Activated CD4-positive, CD25-positive, alpha-beta regulatory T cell treated with anti-CD3 and anti-CD28 coated beads, Interleukin-2, amount 50 U/mL, for 24 hours (primary cell): Measurements from ENCODE around the gene SLC9A3.
"Not testable (repeated sequence)": the region's sequence is repeated elsewhere in the genome, so short reads cannot be mapped to it uniquely, and the experiment has no call there.

ENCODE experiments used
- ATAC-seq, 2 donors: fragments of 150-1000 bp; cut with Tn5 transposase; one replicate each; pipeline ENCODE4 v1.10.0; 2021; ENCODE audit warnings: mild to moderate bottlenecking in 1 of 2, moderate library complexity in 1 of 2

Gene SLC9A3

DNA sequence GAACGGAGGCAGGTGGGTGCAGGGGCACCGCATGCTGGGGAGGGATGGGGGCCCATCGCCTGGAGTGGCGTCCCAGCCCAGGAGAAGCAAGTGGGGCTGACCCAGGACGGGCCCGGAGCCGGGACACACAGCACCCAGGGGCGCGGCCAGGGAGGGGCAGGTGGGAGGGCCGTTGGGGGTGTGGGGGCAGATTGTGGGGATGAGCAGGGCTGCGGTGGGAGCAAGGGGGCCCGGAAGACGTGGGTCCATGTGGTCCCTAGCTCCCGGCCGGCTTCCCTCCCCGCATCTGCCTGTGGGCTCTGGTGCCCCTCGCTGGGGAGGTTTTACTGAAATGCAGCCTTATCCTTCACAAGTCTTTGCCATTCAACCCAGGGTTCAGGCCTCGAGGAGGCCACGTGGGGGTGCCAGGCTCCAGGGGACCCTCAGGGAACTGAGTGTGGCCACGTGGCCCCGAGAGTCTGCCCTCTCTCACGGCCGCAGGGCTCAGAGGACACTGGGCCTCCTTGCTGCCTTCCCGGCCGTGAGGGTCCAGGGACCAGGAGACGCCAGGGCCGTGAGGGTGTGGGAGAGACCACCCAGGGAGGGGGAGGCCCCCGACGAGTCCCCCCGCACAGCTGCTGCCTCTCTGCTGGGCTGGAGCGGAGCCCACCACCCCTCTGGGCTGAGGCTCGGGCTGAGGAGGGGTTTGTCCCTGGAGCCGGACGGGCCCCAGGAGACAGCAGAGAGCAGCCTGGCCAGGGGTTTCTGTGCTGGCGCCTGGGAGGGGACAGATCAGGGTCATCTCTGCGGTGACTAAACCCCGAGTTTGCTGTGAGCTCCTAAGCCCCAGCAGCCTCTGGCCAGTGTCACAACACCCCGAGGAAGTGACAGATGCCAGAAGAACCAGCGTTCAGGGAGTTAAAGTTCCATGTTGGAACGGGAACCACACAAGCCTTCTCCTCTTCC, 35.2 kb downstream of the SLC9A3 start:
- ATAC-seq: no peak

DNA sequence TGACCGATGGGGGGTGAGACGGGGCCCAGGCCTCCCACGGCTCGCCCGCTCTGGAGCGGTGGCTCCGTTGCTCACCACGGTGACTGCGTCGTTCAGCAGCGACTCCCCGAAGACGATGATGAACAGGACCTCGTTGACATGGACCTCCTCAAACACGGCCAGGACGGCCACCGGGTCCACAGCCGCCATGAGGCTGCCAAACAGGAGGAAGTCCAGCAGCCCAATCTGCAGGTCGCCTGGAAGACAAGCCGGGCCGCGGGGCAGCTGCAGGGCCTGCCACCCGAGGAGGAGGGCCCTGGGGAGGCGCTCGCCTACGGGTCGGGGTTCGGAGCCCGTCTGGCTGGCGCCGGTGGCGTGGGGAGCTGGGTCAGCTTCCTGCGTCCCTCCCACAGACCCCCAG, 36.0 kb downstream of the SLC9A3 start:
- ATAC-seq: no peak

DNA sequence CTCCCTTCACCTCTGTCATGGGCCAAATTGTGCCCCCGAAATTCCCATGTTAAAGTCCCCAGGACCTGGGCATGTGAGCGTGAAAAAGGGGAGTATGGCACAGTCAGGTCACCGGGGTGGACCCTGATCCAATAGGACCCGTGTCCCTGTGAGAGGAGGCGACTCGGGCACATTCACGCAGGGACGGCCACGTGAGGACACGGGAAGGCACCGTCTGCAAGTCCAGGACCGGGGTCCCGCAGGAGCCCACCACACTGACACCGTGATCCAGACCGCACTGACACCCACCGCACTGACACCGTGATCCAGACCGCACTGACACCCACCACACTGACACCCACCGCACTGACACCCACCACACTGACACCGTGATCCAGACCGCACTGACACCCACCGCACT, 37.7 kb downstream of the SLC9A3 start:
- not testable (repeated sequence) for ATAC-seq

DNA sequence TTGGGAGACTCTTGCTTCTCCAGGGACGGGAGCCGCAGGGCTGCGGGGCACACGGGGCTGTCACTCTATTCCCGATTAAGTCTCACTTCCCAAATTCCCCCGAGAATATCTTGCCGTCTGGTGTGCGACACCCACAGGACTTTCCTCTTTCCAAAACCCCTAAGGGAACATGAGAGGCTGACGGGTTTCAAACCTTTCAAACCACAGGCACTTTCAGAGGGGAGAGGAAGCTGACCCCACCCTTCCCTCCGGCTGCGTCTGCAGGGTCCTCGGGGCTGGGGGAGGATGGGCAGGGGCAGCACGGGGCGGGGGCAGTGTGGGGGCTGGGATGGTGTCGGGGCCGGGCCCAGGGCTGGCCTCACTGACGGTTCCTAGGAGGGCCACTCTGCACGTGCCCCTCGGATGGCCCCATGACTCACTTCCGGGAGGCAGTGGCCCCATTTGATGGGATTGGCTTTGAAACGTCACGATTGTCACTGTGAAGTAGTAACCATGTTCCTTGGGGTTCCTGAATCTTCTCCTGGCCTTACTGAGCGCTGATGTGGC, 38.2 kb downstream of the SLC9A3 start:
- ATAC-seq: peak; percentile 36 to 46

DNA sequence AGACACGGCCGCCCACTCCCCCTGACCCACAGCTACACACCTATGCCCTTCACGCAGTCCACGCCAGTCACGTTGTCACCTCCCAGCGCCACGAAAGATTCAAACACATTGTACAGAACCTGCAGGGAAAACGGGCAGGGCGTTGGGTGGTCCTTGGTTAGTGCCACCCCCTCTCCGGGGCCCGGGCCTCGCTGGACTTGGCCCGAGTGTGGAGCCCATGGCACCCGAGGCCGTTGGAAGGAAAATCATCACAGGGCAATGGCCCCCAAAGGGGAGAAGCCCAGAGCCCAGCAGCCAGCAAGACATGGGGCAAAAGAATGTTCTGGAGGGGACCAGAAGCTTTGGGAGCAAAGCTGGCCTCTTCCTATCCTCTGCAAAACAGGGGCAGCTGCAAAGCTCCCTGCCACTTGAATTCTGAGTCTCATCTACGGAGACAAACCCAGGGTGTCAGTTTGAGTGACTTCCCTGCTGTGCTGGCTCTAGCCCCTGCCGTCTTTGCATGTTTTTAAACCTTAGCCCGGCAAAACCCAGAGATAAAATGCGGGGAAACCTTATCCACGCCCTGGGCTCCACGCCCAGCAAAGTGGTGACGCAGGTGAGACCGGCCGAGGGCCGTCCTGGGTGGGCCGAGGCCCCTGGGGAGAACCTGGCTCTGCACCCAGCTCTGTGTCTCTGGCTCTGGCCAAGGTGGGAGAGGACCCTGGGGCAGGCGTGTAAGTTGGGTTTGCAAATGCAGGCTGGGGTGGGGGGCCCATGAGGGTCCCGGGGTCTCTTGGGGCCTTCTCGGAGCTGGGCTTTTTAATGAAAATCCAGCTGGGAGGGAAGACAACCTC, 38.9 kb downstream of the SLC9A3 start:
- ATAC-seq: no peak

DNA sequence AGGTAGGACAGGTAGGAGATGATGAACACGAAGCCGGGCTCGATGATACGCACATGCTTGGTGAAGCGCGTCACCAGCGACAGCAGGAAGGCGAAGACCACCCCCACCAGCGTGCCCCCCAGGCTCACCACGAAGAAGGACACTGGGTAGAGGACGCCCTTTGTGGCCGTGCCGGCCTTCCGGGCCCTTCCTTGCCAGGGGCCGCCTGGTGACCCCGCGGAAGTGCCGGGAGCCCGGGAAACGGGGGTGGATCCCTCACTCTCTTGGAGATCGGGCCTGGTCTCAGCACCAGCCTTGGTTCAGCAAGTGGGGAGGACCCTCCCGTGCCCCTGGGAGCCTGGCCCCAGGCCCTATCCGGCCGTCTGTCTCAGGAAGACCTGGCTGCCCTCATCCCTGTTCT, 39.7 kb downstream of the SLC9A3 start:
- no peak for ATAC-seq

DNA sequence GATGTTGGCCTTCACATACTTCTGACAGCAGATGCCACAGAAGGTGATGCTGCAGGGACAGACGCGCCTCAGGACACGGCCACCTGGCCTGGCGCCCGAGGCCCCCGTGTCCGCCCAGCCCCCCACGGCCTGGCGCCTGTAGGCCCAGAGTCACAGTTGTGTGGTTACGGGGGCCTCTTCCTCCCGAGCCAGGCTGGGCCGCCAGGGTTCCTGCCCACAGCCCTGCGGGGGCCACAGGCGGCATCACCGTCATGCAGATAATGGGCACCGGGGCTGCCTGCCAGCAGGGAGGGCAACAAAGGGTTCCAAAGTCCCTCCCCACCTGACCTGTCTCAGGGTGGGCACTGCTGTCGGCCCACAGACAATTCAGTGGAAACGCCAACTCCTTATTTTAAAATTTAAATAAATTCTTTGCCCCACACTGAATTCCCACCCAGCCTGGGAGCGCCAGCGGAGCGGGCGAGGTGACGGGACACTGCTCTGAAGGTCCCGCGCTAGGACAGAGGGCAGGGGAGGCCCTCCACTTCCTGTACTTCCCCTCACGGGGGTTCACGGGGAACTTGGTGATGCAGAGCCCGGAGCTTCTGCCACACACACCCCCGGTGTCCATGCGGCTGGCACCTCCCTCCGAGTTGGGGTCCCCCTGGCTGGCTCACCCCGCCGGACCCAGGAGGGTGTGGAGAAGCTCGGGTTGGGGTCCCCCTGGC, 40.7 kb downstream of the SLC9A3 start:
- ATAC-seq: no peak

DNA sequence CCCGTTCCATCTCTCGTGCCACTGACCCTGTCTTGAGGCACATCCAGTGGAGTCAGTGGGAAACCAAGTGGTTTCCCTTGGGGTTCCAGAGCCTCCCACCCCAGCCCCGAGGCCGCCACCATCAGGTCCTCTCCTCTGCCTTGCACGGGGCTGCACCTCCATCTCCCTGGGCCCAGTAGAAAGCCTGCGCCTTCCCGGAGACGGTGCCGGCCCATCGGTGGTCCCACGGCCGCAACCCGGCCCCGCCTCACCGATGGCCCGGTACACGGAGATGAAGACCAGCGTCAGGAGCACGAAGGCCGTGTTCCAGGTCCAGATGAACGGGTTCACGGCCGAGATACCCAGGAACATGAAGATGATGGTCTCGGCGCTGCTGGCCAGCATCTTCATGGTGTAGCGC, 41.2 kb downstream of the SLC9A3 start:
- no peak for ATAC-seq

DNA sequence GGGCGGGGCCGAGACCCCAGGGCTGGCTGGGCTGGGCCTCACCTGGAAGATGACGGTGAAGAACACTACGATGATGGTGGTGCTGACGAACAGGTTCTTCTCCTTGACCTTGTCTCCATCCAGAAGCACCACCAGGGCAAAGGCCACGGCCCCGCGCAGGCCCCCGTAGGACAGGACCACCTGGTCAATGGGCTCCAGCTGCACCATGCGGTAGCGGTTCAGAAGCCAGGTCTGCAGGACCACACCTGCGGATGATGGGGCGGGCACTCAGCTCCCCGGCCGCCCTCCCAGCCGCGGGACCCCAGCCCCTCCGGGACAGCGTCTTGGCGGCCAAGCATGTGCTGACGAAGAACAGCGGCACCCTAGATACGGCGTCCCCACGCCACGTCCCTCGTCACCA, 41.7 kb downstream of the SLC9A3 start:
- no peak for ATAC-seq

DNA sequence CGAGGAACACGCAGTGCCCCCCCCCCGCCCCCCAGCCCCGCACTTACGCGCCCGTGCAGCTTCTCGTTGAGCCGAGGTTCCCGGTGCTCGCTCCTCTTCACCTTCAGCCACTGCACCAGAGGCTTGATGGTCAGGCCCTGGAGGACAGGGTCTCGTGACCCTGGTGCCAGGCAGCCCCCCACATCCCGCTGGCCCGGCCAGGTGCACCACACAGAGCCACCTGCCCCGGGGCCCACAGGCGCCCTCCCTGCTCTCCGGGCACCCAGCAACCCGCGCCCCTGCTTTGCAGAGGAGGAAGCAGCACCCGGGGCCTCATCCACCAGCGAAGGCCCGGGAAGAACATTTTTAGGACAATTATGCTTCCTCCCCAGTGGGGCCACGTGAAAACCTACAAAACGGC, 42.2 kb downstream of the SLC9A3 start:
- ATAC-seq: no peak

DNA sequence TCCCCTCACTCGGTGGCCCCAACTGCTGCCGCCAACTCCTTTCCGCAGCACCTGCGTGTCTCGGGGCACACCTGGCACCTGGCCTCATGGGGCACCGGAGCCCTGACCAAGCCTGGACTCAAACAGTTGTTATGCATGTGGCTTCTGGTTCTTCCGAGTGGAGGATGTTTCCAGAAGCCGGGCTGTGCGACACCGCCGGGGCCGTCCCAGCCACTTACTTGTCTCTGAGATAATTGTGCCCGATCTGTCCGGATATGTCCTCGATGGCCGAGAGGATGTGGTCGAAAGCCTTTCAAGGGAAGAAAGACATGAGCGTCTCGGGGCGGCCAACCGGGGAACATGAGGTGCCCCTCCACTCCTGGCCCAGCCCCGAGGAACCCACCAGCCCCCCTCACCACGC, 42.9 kb downstream of the SLC9A3 start:
- no peak for ATAC-seq

DNA sequence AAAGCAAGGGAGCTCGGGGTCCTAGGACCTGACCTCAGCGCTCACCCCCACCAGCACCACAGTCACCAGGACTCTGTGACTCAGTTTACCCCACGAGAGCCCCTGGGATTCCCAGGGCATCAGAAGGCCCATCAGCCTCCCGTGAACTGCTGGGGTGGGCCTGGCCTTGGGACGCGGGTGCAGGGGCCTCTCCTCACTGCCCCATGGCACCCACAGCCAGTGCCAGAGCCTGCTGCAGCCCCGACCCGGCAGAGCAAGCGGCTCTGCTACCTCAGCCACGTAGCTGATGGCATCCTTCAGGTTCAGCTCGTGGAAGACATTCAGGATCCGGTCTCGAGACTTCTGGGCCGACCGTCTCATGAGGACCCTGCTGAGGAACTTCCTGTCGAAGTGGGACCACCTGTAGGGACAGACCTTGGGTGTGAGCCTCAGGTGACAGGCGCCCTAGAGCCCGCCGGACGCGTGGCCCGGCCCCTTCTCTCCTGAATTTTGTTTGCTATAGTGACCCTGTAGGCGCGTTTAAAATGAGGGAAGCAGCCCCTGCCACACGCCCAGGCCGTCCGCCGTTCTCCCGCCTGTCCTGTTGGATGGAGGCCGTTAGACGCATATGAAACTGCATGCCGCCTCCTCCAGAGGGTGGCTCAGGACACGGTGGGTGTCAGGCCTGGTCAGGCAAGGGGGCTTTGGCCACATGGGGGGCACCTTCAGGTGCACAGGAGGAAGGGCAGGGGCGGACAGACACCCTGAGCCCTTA, 44.5 kb downstream of the SLC9A3 start:
- no peak for ATAC-seq

DNA sequence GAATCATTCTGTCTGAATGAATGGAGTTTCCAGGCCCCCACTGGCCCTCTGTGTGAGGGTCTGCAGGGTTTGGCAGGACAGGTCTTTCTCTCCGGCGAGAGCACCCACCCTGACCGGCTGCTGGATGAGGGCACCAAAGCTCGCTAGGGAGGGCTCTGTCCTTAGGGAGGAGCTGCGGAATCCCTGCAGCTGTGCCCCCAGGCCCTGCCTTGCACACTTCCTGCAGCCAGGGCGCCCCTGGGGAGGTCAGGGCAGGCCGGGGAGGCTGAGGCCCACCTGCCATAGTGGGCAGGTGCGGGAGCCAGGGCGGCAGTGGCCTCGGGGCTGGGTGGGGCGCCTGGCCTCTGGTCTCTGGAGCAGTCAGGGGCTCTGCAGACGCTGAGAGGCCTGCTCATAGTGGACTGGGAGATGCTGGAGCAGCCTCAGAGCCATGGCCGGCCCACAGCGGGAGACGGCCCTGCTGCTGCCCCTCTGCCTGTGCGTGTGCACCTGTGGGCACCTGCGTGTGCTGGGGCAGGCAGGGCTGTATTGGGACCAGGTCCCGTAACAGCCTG, 45.2 kb downstream of the SLC9A3 start:
- no peak for ATAC-seq

DNA sequence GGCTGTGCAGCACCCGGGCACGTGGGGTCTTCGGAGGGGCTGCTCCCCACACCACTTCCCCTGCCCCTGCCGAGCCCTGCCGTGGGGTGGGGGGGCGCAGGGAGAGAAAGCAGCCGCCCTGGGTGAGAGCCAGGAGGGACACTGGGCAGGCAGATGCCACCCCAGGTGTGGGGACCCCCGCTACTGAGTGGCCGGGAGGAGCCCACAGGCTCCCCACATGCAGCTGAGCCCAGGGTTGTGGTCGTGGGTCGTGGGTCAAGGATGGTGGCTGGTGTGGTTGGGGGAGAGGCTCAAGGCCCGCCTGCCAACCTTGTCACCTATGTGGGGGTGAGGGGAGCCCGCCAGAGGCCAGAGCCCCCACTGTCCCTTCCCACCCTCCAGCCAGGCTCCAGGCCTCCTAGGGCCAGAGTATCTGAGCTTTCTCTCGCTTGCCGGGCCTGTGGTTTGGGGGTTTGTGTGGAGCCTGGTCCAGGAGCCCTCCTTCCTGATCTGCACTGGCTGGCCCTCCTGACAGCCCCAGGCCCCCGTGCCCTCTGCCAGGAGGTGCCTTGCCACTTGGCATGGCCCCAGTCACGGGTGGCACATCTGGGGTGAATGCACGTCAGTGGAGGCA, 45.8 kb downstream of the SLC9A3 start:
- ATAC-seq: no peak

DNA sequence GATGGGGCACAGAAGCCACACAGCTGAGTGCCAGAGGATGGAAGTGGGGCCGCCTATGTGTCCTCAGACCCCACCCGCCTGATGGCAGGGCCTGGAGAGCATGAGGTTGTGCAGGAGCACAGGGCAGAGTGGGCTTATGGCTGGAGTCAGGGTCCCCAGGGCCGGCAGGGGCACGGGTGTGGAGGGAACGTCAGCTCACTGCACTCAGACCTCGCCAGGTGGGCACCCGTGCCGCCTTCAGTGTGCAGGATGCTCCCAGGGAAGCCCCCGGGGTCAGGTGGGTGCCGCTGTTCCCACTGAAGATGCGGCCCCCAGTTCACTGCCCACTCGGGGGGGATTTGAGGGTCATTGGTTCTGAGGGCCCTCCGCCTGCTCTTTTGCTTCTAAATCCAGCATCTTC, 46.4 kb downstream of the SLC9A3 start:
- ATAC-seq: no peak

DNA sequence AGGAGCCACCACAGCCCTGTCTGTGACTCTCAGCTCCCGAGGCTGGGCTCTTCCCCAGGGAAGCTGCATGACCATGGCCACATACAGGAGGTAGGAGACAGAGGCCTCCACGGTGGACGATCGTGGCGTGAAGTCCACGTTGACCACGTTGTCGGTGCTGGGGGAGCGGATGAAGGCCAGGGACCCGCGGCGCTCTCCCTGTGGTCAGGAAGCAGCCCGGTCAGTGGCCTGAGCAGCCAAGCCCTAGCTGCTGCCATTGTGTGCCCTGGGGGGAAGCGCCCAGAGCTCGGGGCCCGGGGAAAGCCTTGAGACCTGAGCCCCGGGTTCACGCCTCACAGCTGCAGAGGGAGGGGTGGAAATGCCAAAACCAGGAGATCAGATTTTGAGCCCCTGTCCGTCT, 47.0 kb downstream of the SLC9A3 start:
- ATAC-seq: no peak

DNA sequence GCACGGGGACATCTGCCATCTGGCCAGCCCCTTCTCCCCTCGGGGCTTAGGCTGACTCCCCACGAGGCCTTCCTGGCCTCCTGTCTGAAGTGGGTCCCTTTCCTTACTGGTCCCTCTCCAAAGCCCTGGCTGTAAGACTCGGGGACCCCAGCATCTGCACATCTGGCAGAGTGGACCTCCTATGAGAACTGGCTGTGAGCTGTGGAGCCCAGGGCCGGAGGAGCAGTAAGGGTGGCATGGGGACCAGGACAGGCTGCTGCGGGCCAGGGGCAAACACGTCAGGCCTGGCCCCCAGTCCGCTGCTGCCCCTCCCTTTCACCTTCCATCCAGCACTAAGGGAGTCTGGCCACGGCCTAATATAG, 47.5 kb downstream of the SLC9A3 start:
- no peak for ATAC-seq

DNA sequence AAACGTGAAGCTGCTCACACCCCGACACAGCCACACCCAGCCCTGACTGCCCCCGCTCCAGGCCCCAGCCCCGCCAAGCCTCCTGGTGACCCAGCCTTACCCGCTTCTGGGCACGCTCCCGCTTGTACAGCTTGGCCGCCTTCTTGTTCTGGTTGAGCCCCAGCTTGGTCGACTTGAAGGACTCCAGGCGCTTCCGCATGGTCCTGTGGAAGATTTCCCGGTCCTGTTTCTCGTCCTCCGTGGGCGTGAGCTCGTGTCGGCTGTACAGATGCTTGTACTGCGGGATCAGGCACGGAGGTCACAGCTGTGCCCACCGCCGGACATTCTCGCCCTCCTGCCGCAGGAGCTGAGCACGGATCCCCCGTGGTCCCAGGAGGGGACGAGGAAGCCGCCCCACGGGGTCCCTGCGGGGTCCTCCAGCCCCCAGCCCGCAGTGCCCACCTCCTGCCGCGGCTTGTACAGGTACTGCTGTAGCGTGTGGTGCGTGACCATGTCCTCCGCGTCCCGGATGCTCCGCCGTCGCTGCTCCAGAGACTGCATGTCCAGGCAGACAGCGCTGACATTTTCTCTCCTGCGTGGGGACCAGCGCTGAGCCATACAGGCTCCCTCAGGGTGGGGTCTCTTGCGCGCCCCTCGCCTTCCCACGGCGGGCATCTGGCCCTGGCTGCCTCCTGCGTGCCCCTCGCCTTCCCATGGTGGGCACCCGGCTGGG, 48.0 kb downstream of the SLC9A3 start:
- ATAC-seq: no peak

DNA sequence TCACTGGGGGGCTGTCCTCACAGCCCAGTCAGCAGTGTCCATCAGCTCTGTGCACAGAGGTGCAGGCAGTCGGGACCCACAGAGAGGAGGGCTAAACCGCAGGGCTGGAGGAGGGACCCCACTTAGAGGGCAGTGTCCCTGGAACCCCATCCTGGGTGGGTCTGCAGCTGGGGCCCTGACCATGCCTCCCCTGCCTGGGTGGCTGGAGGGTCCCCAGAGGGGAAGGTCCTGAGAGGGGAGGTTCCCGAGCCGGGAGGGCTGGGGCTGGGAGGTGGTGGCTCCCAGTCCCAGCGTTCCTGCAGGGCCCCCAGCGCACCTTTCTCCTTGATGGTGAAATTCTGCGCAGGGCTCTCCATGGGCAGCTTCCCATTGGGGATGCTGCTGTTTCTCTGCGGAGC, 48.5 kb downstream of the SLC9A3 start:
- no peak for ATAC-seq

DNA sequence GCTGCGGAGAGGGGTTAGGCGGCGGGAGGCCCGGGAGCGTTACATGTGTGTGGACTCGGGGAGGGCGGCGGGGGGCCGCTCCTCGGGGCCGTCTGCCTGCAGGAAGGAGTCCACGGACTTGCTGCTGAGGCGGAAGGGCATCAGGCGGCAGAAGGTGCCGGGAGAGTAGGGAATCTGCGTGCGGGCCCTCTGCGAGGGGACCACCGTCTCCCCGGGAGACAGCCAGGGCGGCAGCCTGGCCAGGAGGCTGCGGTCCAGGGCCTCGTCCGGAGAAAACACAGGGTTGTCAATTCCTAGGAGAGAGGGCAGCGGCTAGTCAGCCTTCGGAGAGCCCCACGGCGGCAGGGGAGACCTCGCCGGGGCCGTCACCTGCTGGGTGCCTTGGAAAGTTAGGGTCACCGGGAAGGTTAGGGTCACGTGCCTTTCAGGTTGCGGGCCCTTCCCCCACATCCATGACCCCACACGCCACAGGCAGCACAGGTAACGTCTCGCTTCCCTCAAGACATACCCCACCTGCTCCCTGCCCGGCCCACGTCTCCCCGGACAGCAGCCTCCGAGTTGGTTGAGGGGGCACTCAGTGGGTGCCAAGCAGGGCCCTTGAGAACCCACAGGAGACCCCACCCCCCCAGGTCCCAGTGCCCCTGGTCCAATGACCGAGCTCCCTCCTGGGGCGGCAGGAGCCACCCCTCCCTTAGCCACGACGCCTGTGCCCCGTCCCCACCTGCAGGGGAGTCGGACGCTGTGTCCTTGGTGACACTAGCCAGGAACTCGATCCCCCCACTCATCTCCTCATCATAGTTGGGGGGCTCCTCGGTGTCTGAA, 49.2 kb downstream of the SLC9A3 start:
- ATAC-seq: no peak
